ENCODE measurements around the gene NTMT2. TPM values are rescaled to one million over a fixed set of nuclear protein-coding genes. Genes with fewer than 3 reads are reported as not detected.

The NTMT2 gene
- polyA plus RNA-seq, 1 experiment, result not detected

DNA sequence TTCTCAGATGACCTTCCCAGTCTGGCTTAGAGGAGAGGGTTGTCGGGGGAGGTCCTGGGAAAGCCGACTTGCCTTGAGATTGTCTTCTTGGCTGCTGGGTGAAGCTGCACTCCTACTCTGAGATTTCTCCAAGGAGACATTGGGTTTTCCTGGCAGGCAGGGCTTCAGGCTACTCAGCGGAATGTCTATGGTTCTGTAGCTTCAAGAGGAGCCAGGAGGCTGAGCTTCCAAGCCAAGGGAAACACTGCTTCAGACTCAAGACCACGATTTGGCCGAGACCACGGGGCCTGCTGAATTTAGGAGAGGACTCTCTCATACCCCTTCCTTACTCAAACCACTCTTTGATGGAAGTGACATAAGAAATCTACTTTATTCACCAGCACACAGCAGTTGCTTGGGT, 67.8 kb downstream of the NTMT2 start:
- CTCF ChIA-PET, result no interaction called here
- Histone ChIP-seq H3K27me3 (ENCODE audit: control insufficient read depth, insufficient read depth, low read length) (no peaks in the 10 kb centered on the region), H3K9me3 (ENCODE audit: control insufficient read depth, insufficient read depth, low read length) (no peaks in the 10 kb centered on the region), H3K27ac (ENCODE audit: low read depth, low read length) (no peak overlapping the region), H3K4me3 (ENCODE audit: low read depth, low read length) (no peak overlapping the region)
- POLR2A ChIA-PET, result no interaction called here
- TF ChIP-seq, protein P1, sequence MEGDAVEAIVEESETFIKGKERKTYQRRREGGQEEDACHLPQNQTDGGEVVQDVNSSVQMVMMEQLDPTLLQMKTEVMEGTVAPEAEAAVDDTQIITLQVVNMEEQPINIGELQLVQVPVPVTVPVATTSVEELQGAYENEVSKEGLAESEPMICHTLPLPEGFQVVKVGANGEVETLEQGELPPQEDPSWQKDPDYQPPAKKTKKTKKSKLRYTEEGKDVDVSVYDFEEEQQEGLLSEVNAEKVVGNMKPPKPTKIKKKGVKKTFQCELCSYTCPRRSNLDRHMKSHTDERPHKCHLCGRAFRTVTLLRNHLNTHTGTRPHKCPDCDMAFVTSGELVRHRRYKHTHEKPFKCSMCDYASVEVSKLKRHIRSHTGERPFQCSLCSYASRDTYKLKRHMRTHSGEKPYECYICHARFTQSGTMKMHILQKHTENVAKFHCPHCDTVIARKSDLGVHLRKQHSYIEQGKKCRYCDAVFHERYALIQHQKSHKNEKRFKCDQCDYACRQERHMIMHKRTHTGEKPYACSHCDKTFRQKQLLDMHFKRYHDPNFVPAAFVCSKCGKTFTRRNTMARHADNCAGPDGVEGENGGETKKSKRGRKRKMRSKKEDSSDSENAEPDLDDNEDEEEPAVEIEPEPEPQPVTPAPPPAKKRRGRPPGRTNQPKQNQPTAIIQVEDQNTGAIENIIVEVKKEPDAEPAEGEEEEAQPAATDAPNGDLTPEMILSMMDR (IDR thresholded peaks at IDR 0.05; ENCODE audit: low read depth, low read length), result no peak
- DNase-seq (ENCODE audit: low read depth, low spot score), result no peak

DNA sequence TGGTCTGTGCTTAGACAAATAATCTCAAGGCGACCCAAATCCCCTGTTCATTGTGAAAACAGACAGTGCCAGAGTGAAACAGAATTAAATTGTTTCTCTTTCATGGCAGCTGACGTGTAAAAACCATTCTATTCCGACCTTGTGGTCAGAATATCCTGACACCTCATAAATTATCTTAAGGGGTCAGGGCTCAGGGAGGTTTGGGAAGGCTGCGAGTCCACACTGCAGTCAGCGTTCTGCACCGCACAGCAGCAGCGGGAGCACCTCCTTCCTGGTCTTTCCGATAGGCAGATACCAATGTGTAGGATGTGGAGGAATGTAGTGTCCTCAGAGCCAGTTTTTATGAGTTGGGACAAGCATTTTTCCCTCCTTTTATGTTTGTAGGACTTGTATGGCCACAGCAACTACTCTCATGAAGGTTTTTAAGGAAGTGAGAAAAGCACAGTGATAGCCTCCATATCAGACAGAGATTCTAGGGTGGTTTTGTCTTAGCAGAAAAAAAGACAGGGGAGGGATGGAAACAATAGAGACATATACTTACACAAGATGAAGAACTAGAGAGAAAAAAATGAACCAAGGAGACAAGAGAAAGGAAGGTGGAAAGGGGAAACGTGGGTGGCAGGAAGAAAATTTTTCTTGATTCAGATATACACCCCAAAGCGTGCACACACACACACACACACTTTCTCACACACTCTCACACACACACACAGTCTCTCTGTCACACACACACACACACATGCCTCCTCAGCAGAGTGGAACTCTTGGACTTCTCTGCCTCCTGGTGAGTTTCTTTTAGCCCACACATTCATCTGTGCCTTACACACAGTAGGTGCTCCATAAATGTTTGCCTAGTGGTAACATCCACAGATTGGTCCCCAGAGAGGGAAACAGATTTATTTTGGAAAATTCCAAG, 68.6 kb downstream of the NTMT2 start:
- ChIA-PET POLR2A (no interaction called here), CTCF (no interaction called here)
- Histone ChIP-seq H3K27me3 (ENCODE audit: control insufficient read depth, insufficient read depth, low read length) (no peaks in the 10 kb centered on the region), H3K27ac (ENCODE audit: low read depth, low read length) (no peak overlapping the region), H3K4me3 (ENCODE audit: low read depth, low read length) (no peak overlapping the region), H3K9me3 (ENCODE audit: control insufficient read depth, insufficient read depth, low read length) (no peaks in the 10 kb centered on the region)
- TF ChIP-seq, protein P1 (IDR thresholded peaks at IDR 0.05; ENCODE audit: low read depth, low read length), result no peak
- no peak for DNase-seq (ENCODE audit: low read depth, low spot score)

DNA sequence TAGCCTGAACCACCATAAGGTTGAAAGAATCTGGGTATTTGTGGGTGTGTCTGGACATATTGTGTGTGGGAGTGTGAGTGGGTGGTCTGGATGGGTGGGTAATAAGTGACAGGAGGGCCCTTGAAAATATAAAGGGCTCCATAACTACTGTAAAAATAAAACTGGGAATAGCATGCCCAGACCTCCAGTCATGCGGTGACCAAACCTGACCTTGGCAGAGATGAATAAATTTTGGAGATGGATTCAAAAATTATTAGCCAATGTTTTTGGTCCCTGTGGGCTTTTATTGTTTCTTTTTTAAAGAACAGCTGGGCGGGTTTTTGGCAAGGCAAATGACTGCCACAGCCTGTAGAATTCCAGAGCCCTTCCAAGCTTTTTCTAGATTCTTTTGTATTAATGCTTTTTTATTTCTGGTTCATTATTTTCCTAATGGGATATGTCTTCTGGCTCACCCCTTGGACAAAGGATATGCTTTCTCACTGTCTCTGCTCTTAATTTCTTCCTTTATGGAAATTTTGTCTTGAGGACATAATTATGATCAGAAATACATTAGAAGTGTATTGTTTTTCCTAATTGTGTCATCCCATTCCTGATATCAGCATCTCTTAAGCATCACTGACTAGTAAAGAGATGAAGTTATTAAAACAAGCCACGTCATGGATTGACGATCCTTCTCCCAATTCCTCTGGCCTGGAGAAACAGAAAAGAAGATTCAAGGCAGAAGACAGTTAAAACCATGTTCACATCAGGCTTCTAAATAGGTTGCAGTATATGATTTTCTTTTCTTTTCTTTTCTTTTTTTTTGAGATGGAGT, 69.5 kb downstream of the NTMT2 start:
- no peak overlapping the region for H3K27ac ChIP-seq (ENCODE audit: low read depth, low read length)
- no peak for DNase-seq (ENCODE audit: low read depth, low spot score)
- CTCF ChIA-PET, result no interaction called here
- H3K9me3 ChIP-seq (ENCODE audit: control insufficient read depth, insufficient read depth, low read length), result no peaks in the 10 kb centered on the region
- H3K4me3 ChIP-seq (ENCODE audit: low read depth, low read length), result no peak overlapping the region
- H3K27me3 ChIP-seq (ENCODE audit: control insufficient read depth, insufficient read depth, low read length), result no peaks in the 10 kb centered on the region
- TF ChIP-seq, protein P1 (IDR thresholded peaks at IDR 0.05; ENCODE audit: low read depth, low read length), result no peak
- POLR2A ChIA-PET, result no interaction called here

DNA sequence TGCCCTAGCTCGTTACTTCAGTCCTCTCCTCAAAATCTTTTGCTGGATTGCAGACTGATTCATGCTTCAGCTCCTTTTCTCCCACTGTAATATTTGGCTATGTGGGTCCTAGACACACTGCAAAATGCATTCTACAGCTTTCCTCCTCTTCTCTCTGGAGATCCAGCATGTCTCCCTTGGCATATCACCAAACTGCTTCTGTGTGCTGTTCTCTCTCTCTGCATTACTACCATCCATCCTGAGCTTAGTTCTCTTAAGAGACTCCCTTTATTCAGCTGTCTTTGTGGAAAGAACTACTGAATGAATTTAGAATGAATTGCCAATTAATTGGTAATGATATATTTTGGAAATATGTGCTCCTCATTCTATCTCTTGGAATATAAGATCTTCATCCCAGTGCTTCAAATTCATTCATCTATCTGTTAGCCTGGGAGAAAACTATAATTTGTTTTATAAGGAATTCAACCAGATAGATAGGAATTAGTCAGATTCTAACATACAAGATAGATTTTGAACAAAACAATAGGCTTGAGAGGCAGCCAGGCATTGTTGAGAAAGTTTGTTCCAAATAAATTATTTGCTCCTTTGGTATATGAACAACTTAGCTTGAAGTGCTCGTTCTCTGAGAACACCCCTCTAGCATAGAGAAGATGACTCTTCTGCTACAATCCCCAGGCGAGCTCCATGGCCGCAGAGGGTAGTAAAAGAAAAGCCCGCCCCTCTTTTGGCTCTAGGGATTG, 71.9 kb downstream of the NTMT2 start:
- CTCF ChIA-PET, result no interaction called here
- Histone ChIP-seq H3K27ac (ENCODE audit: low read depth, low read length) (no peak overlapping the region), H3K4me3 (ENCODE audit: low read depth, low read length) (no peak overlapping the region), H3K27me3 (ENCODE audit: control insufficient read depth, insufficient read depth, low read length) (no peaks in the 10 kb centered on the region), H3K9me3 (ENCODE audit: control insufficient read depth, insufficient read depth, low read length) (no peaks in the 10 kb centered on the region)
- TF ChIP-seq, protein P1 (IDR thresholded peaks at IDR 0.05; ENCODE audit: low read depth, low read length), result no peak
- POLR2A ChIA-PET, result no interaction called here
- DNase-seq (ENCODE audit: low read depth, low spot score), result no peak
